ENCODE results near the gene MTMR3.

DNA sequence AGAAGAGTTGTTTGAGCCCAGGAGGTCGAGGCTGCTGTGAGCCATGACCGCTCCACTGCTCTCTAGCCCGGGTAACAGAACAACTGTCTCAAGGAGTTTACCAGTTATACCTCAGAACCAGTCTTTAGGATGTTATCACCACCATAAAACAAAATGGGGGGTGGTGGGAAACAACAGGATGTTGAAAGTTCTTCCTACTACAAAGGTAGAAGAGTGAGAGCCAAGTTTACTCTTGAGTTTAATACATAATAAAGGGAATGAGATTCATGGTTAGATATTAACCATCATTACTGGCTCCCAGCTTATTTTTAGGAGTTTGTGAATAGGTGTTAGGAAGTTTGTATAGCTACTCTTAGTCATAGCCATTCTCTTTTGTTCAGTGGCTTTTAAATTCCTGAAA is 118.5 kb downstream of the MTMR3 start:
- TF ChIP-seq RAD21 (IDR thresholded peaks at IDR 0.05; ENCODE audit: low read length) = no peak
- no peak for TF ChIP-seq SIN3A (IDR thresholded peaks at IDR 0.05; ENCODE audit: borderline replicate concordance, low read depth, low read length)
- no peak for TF ChIP-seq YY1 (IDR thresholded peaks at IDR 0.05; ENCODE audit: low read depth)
- TF ChIP-seq, protein P1, sequence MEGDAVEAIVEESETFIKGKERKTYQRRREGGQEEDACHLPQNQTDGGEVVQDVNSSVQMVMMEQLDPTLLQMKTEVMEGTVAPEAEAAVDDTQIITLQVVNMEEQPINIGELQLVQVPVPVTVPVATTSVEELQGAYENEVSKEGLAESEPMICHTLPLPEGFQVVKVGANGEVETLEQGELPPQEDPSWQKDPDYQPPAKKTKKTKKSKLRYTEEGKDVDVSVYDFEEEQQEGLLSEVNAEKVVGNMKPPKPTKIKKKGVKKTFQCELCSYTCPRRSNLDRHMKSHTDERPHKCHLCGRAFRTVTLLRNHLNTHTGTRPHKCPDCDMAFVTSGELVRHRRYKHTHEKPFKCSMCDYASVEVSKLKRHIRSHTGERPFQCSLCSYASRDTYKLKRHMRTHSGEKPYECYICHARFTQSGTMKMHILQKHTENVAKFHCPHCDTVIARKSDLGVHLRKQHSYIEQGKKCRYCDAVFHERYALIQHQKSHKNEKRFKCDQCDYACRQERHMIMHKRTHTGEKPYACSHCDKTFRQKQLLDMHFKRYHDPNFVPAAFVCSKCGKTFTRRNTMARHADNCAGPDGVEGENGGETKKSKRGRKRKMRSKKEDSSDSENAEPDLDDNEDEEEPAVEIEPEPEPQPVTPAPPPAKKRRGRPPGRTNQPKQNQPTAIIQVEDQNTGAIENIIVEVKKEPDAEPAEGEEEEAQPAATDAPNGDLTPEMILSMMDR (IDR thresholded peaks at IDR 0.05) = no peak
